Hepatocyte (in vitro differentiated cells): Measurements from ENCODE around the gene SGMS1.

ENCODE experiments used
- EZH2phosphoT487 ChIP-seq: fragments of 200-600 bp; sonication (generic); IDR thresholded peaks from one replicate; pipeline ENCODE4 v1.6.1; 2018; ENCODE audit warnings: antibody characterized with exemption, mild to moderate bottlenecking, low read depth, moderate library complexity; ENCODE audit not compliant: unreplicated experiment, severe bottlenecking
- TF ChIP-seq, protein P1 (sequence below): fragments of 200-600 bp; sonication (generic); IDR thresholded peaks from 2 replicates; pipeline ENCODE4 v1.5.1; 2016; ENCODE audit warnings: antibody characterized with exemption, mild to moderate bottlenecking; ENCODE audit not compliant: poor library complexity

DNA sequence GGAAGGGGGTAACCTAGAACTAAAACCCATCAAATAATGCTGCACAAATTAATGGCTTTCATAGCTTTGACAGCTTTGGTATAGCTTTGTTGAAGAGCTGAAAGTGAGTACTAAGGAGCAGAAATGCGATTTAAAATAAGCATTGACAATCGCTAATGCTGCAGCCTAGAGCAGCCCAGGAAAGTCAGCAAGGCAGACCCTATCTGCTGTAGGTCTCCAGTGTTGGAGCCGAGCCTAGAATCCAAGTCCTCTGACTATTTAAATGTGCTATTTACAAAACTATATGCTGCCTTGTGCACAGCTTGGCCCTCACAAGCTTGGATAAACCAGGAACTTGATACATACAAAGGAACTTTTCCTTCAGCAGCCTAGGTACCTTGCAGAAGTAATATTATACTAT, 307.6 kb downstream of the SGMS1 start:
- TF ChIP-seq, protein P1, sequence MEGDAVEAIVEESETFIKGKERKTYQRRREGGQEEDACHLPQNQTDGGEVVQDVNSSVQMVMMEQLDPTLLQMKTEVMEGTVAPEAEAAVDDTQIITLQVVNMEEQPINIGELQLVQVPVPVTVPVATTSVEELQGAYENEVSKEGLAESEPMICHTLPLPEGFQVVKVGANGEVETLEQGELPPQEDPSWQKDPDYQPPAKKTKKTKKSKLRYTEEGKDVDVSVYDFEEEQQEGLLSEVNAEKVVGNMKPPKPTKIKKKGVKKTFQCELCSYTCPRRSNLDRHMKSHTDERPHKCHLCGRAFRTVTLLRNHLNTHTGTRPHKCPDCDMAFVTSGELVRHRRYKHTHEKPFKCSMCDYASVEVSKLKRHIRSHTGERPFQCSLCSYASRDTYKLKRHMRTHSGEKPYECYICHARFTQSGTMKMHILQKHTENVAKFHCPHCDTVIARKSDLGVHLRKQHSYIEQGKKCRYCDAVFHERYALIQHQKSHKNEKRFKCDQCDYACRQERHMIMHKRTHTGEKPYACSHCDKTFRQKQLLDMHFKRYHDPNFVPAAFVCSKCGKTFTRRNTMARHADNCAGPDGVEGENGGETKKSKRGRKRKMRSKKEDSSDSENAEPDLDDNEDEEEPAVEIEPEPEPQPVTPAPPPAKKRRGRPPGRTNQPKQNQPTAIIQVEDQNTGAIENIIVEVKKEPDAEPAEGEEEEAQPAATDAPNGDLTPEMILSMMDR = no peak
- TF ChIP-seq EZH2phosphoT487 = no peak
